Left lobe of liver (tissue), 2 donors: Measurements from ENCODE around the gene MPST. TPM values are rescaled to one million over a fixed set of nuclear protein-coding genes. Genes with fewer than 3 reads are reported as not detected.
"Not testable (repeated sequence)": the region's sequence is repeated elsewhere in the genome, so short reads cannot be mapped to it uniquely, and the experiment has no call there.

Experiments
- ATAC-seq: fragments of 200-7000 bp; cut with Tn5 transposase; one replicate; pipeline ENCODE4 v1.9.1; 2020; ENCODE audit warnings: mild to moderate bottlenecking, moderate library complexity
- DNase-seq: peaks from one replicate; pipeline ENCODE4 v3.0.0-alpha.2; 2020; ENCODE audit warnings: low spot score
- total RNA-seq: library from RNA; stranded (reverse); gene quantifications from one replicate; pipeline ENCODE4 v1.2.1, GENCODE V29; 2021
- donor health status: DM: no; HTN: no; CAD: no; lungs with moderate emphysema.
- donor health status: DM: no; HTN: yes; CAD: no.

Gene MPST
- total RNA-seq, 1 donor from 2014 or later = 247 TPM

- ATAC-seq = no peak
- DNase-seq = no peak
These were observed 39.6 kb downstream of the MPST start for GRCh38 chr22:37058917-37059701.

DNA sequence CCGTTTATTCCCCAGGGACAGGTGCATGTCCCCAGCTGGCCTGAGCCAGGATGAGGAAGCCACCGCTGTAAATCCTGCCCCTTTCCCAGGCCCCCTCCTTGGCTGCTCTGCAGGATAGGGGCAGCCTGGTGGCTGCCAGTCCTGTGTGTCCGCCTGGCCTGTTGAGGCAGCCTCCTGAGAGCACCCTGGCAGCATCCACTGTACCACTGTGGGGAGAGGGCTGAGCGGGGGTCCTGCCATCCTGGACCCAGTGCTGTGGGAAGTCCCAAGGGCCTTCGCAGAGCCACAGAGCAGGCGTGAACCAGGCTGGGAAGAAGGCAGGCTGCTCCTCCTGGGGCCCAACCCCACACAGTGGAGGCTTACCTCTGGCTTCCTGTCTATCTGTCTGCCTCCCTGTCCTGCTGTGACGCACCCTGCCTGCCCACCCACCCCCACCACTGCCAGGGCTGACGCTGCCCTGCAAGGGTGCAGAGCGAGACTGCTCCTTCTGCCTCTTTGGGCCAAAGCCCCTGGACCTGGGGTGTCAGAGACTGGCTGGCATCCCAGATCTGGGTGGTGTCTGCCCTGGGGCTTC is 40.4 kb downstream of the MPST start:
- DNase-seq = no peak
- no peak for ATAC-seq

GRCh38 chr22:37060801-37061610 is 41.5 kb downstream of the MPST start:
- ATAC-seq (no peak), DNase-seq (no peak)

DNA sequence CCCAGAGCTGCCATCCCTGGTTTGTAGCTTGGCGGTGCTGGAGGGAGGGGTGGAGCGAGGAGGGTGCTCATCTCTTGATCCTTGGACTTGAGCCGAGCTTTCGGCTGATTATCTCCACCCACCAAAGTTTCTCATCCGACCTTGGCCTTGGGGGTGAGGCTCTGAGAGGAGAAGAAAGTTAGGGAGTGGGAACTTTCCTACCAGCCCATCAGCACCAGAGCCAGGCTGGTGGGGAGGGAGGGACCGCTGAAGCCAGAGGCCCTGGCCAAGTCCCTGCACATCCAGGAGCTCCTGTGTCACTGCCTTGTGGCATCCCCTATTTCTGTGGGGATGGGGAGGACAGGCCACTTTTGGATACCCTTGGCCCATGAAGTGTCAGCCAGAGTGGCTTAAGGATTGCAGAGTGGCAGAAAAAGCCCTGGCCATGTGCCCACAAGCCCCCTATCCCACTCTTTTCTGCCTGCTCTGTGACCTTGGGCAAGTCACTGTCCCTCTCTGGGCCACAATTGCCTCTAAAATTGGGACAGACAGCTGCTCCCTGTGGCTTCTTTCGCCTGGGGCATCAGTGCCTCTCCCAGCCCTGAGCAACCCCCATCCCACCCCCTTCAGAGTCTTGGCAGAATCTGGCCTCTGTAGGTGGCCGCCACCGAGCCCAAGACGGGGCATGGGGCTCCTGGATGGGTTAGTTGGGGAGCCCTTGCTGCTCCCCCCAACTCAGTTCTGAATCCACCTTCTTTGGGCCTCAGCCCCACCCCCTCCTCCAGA is 42.3 kb downstream of the MPST start:
- DNase-seq (no peak), ATAC-seq (no peak)

DNA sequence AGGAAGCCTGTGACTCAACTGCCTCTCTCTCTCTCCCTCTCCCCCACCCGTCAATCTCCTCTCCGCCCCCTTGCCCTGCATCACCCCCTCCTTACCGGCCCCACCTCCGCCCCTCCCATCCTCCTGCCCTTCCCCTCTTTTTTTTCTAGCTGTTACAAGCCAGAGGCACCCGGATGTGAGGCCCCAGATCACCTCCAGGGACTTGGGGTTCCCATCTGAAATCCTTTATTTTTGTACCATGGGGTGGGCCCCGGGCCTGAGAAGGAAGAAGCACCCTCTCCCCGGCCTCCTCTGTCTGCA is 42.8 kb downstream of the MPST start:
- no peak for ATAC-seq
- no peak for DNase-seq

DNA sequence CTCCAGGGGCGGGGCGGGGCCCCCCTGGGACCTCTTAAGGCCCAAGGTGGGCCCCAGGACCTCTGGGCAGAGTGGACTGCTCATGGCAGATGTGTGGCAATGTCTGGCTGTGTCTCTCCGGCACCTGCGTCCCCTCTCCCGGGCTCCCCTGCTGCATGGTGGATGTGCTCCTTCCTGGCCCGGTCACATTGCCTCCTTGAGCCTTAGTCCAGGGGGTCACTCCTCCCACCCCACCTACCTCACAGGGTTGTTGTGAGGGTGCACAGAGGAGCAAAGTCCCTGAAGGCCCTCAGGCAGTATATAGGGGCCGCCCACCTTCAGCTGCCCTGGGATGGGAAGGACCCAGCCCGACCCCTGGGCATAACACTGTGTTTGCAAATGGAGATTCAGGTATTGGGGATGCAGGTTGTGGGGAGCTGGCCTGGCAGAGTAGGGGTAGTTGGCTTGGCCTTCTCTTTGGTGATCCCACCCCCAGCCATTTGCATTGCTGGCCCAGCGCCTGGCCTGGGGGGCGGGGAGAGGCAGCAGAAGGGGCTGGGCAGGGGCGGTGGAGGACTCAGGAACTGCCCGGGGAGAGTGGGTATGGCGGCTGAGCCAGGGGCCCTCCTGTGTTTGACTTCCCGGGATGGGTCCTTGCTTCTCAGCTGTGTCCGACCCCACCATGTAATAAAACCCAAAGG is 43.3 kb downstream of the MPST start:
- no peak for DNase-seq
- peak; percentile 3 for ATAC-seq

GRCh38 chr22:37063431-37064420 is 44.2 kb downstream of the MPST start:
- peak; percentile 60 for ATAC-seq

GRCh38 chr22:37064553-37064952 is 45.0 kb downstream of the MPST start:
- DNase-seq (no peak), ATAC-seq (no peak)

More at GRCh38 chr22:37063431-37064420, 44.2 kb downstream of the MPST start:
- DNase-seq = peak; percentile 66

GRCh38 chr22:37065180-37065579 is 45.6 kb downstream of the MPST start:
- ATAC-seq (no peak), DNase-seq (no peak)

GRCh38 chr22:37065961-37066360 is 46.4 kb downstream of the MPST start:
- DNase-seq (no peak), ATAC-seq (no peak)

- no peak for ATAC-seq
- no peak for DNase-seq
These were observed 47.9 kb downstream of the MPST start for GRCh38 chr22:37067428-37067827.

DNA sequence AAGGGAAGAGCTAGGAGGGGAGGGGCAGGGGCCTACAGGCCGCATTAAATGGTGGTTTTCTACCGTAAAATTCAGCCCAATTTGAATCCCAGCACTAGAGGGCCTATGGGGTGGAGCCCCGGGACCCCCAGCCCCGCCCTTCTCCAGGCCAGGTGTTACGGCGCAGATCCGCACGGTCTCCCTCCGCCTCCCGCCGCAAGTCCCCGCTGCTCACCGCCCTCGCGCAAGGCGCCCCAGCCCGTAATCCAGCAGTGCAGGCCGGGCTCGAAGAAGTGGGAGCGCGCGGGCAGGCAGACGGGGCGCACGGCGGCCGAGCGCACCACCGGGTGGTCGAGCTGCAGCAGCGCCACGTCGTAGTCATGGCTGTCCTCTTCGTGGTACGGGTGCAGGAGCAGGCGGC is 49.3 kb downstream of the MPST start:
- no peak for DNase-seq
- no peak for ATAC-seq

DNA sequence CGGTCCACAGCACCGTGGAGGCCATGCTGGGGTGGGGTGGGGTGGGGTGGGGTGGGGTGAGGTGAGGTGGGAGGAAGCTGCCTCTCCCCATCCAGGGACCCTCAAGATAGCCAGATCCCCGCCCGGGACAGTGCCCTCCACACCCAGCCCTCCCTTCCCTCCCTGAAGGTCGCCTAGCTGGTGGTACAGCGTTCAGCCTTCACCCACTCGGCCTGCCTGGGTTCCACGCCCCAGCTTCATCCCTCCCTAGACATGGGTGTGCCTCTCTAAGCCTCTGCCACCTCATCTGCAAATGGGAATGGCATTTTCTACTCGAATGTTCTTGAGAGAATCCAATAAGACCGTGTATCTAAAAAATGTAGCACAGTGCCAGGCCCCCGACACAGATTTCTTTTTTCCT is 49.8 kb downstream of the MPST start:
- no peak for DNase-seq
- ATAC-seq = no peak

DNA sequence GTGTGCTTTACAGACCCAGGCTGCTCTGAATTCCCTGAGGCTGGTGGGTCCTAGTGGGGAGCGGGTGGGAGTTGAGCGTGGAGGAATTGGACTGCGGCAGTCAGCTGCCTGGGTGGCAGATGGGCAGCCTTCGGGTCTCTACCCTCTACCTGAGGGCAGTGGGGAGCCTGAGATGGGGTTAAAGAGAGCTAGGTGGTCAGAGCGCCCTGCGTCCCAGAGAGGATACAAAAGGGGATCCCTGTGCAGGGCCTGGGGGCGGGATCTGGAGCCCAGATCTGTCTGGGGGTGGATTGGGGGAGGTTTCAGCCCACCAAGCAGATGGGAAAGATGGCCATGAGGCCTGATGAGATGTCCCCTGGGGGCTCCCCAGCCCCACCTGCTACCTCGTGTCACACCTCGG is 50.2 kb downstream of the MPST start:
- no peak for DNase-seq

DNA sequence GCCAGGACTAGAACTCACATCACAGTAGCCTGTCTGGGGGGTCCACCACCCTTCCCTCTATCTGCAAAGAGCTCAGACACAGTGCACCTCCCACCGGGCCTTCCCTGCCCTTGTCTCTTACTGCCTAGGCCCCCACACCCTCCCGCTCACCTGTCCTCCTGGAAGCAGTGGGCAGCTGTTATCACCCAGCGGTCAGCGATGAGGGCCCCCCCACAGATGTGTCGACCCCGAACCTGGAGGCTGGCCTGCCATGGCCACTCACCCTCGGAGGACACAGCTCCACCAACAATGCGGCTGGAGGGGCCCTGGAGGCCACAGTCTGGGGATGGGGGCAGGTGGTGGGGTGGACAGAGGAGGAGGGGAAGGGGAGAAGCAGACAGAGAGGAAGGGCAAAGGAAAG is 50.8 kb downstream of the MPST start:
- DNase-seq (no peak), ATAC-seq (no peak)

More for the DNA sequence above, 50.2 kb downstream of the MPST start:
- no peak for ATAC-seq

GRCh38 chr22:37070744-37071143 is 51.2 kb downstream of the MPST start:
- ATAC-seq (no peak), DNase-seq (no peak)

DNA sequence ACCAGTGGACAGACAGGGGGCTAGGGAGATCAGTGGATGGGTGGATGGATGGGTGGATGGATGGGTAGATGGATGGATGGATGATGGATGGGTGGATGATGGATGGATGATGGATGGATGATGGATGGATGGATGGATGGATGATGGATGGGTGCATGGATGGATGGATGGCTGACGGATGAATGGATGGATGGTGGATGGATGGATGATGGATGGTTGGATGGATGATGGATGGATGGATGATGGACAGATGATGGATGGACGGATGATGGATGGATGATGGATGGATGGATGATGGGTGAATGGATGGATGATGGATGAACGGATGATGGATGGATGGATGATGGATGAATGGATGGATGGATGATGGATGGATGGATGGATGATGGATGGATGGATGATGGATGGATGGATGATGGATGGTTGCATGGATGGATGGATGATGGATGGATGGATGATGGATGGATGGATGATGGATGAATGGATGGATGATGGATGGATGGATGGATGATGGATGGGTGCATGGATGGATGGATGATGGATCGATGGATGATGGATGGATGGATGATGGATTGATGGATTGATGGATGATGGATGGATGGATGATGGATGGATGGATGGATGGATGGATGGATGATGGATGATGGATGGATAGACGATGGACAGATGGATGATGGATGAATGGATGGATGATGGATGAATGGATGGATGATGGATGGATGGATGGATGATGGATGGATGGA is 52.5 kb downstream of the MPST start:
- DNase-seq, ATAC-seq: not testable (repeated sequence)

DNA sequence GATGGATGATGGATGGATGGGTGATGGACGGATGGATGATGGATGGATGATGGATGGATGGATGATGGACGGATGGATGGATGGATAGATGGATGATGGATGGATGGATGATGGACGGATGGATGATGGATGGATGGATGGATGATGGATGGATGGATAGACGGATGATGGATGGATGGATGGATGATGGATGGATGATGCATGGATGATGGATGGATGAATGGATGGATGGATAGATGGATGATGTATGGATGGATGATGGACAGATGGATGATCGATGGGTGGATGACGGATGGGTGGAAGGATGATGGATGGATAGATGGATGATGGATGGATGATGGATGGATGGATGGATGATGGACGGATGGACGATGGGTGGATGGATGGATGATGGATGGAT is 53.1 kb downstream of the MPST start:
- DNase-seq = no peak
- no peak for ATAC-seq

DNA sequence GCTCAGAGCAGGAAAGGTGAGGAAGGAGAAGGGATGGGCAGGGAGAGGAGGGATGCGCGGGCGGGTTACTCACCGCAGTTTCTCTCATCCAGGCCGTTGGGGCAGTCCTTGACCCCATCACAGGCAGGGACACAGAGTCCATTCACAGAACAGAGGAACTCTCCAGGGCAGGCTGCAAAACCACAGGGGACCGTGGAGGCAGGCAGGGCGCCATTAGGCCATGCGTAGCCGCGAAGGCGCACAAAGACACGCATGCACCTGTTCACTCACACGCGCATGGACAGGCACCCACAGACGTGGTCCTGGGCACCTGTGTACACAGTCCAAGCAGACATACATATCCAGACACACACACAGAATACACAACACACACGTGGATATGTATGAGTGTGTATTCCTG is 55.0 kb downstream of the MPST start:
- no peak for DNase-seq
- ATAC-seq = no peak
